Nephron progenitor cell (in vitro differentiated cells): ENCODE data around the gene PRDM16.

ENCODE experiments used
- DNase-seq: peaks from one replicate; pipeline ENCODE4 v3.0.0; 2021
- H3K27ac Mint-ChIP-seq: 2 replicates; pipeline ENCODE4 v1.8.0; 2021; ENCODE audit warnings: mild to moderate bottlenecking, moderate library complexity, mixed read lengths
- H3K27me3 Mint-ChIP-seq: 2 replicates; pipeline ENCODE4 v1.8.0; 2021; ENCODE audit warnings: mild to moderate bottlenecking, low read depth, mixed read lengths; ENCODE audit not compliant: poor library complexity
- H3K36me3 Mint-ChIP-seq: 2 replicates; pipeline ENCODE4 v1.8.0; 2021; ENCODE audit warnings: low read depth, mixed read lengths
- H3K4me1 Mint-ChIP-seq: 2 replicates; pipeline ENCODE4 v1.8.0; 2021; ENCODE audit warnings: mixed read lengths
- H3K4me3 Mint-ChIP-seq: 2 replicates; pipeline ENCODE4 v1.8.0; 2021; ENCODE audit warnings: mild to moderate bottlenecking, moderate library complexity, mixed read lengths
- H3K9me3 Mint-ChIP-seq: 2 replicates; pipeline ENCODE4 v1.8.0; 2021; ENCODE audit warnings: mild to moderate bottlenecking, moderate library complexity, mixed read lengths
- CTCF ChIP-seq: fragments of 200-600 bp; sonication (generic); IDR thresholded peaks from 2 replicates; pipeline ENCODE4 v1.5.0; 2021; ENCODE audit warnings: antibody characterized with exemption

Gene PRDM16

GRCh38 chr1:3196577-3197245, 127.7 kb downstream of the PRDM16 start:
- Mint-ChIP-seq H3K9me3 (no peaks in the 10 kb centered on the region), H3K36me3 (no peaks in the 10 kb centered on the region), H3K4me1 (peaks cover 45% of the 10 kb centered on the region), H3K27ac (no peak overlapping the region), H3K4me3 (no peak overlapping the region), H3K27me3 (peaks cover 35% of the 10 kb centered on the region)
- no peak for DNase-seq
- no peak for TF ChIP-seq CTCF

GRCh38 chr1:3197781-3198316, 128.8 kb downstream of the PRDM16 start:
- Mint-ChIP-seq H3K27ac (no peak overlapping the region), H3K36me3 (no peaks in the 10 kb centered on the region), H3K27me3 (peaks cover 39% of the 10 kb centered on the region), H3K4me1 (peaks cover 42% of the 10 kb centered on the region), H3K9me3 (no peaks in the 10 kb centered on the region), H3K4me3 (no peak overlapping the region)
- no peak for TF ChIP-seq CTCF
- DNase-seq: peak; percentile 36

GRCh38 chr1:3198371-3199271, 129.6 kb downstream of the PRDM16 start:
- Mint-ChIP-seq H3K36me3 (no peaks in the 10 kb centered on the region), H3K9me3 (no peaks in the 10 kb centered on the region), H3K4me1 (peaks cover 40% of the 10 kb centered on the region), H3K4me3 (no peak overlapping the region), H3K27me3 (peaks cover 41% of the 10 kb centered on the region), H3K27ac (peak overlapping the region; percentile 52)
- no peak for DNase-seq
- TF ChIP-seq CTCF: no peak

- peaks cover 68% of the 10 kb centered on the region for H3K27me3 Mint-ChIP-seq
- no peak overlapping the region for H3K27ac Mint-ChIP-seq
- no peak for TF ChIP-seq CTCF
- DNase-seq: no peak
- no peak overlapping the region for H3K4me3 Mint-ChIP-seq
- H3K36me3 Mint-ChIP-seq: no peaks in the 10 kb centered on the region
- H3K9me3 Mint-ChIP-seq: no peaks in the 10 kb centered on the region
- peaks cover 44% of the 10 kb centered on the region for H3K4me1 Mint-ChIP-seq
These were observed 135.7 kb downstream of the PRDM16 start for GRCh38 chr1:3204725-3205124.

- H3K4me3 Mint-ChIP-seq: no peak overlapping the region
- no peaks in the 10 kb centered on the region for H3K9me3 Mint-ChIP-seq
- TF ChIP-seq CTCF: no peak
- DNase-seq: no peak
- peaks cover 65% of the 10 kb centered on the region for H3K27me3 Mint-ChIP-seq
- no peak overlapping the region for H3K27ac Mint-ChIP-seq
- no peaks in the 10 kb centered on the region for H3K36me3 Mint-ChIP-seq
- peaks cover 41% of the 10 kb centered on the region for H3K4me1 Mint-ChIP-seq
These were observed 136.8 kb downstream of the PRDM16 start for GRCh38 chr1:3205815-3206214.
